Fibroblast of lung (primary cell): Measurements from ENCODE around the gene GRAMD2B.

ENCODE experiments used
- CTCF ChIP-seq, 2 donors: IDR thresholded peaks in 1 of 2; conservative IDR thresholded peaks in 1 of 2; 1 replicate in 1 of 2; 2 replicates in 1 of 2; pipeline ENCODE4 v1.5.1; 2011 to 2012; ENCODE audit warnings: low read length in 2 of 2, control low read depth in 1 of 2, inconsistent platforms in 1 of 2, low read depth in 1 of 2, mild to moderate bottlenecking in 1 of 2
- EZH2 ChIP-seq: IDR thresholded peaks from 2 replicates; pipeline ENCODE4 v1.5.1; 2012; ENCODE audit warnings: low read length, control low read depth, mild to moderate bottlenecking; ENCODE audit errors: missing control alignments

GRCh38 chr5:126481243-126481642 is 58.0 kb downstream of the GRAMD2B start:
- TF ChIP-seq CTCF (conservative IDR thresholded peaks at IDR 0.05 in 1 of 2, IDR thresholded peaks at IDR 0.05 in 1 of 2; ENCODE audit: low read depth in 1 of 2, low read length in 2 of 2) = no peak
- TF ChIP-seq EZH2 = no peak
